ENCODE data around the gene SNX30.

DNA sequence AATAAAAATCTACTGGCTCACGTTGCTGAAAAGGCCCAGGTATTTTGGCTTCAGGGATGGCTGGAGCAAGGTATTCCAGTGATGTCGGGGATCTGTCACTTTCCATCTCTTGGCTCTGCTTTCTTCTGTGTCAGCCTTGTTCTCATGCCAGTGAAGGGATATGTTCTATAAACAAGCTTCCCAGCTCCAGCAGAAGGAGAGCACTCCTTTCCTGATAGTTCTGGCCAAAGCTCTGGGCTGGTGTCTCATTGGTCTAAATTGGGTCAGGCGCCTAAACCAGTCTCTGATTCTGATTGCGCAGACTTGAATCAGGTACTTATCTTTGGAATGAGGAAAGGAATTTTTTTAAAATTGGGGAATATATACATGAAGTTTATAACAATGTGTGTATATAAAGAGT is 5.1 kb downstream of the SNX30 start:
- peak in 1 of 3 experiments; percentile 6 for TF ChIP-seq CTCF (IDR thresholded peaks at IDR 0.05)
- no peak for TF ChIP-seq POLR2A (IDR thresholded peaks at IDR 0.05; ENCODE audit: low read depth)
- TF ChIP-seq POLR2AphosphoS5 (IDR thresholded peaks at IDR 0.05) = peak; percentile 33 to 57
- no peak for TF ChIP-seq EP300 (IDR thresholded peaks at IDR 0.05)
